Measurements from ENCODE around the gene RANBP17. TPM values are rescaled to one million over a fixed set of nuclear protein-coding genes. Genes with fewer than 3 reads are reported as not detected.

The RANBP17 gene
- total RNA-seq, 4 donors from 2014 or later: 0.38 to 5.1 (median 1.4) TPM

DNA sequence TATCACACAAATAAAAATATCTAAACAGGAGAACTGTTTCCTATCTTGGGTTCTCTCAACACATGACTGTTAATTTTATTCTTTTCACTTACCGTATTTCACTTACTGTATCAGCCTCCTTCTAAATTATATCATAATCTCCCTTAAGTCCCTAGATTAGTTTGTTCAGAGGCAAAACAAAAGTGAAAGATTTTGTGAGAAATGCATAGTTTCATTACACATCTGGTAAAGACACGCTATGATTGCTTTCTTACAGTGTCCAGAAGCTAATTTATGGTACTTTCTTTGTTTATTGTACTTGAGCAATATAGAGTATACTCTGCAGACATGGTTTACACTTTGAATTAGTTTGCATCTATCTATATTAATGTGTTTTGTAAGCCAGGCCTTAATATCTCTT, 287.5 kb downstream of the RANBP17 start:
- intact Hi-C loops (cut with DNase I; ENCODE audit: low total_unique reads): no loop called here
- TF ChIP-seq CTCF (IDR thresholded peaks at IDR 0.05) (no peak), POLR2A (IDR thresholded peaks at IDR 0.05) (no peak)
- WGBS, 2 donors: 86 to 93% methylated on average over 2 of the region's 2 CpGs
- DNase-seq (ENCODE audit: low spot score in 2 of 2): no peak
- H3K4me3 ChIP-seq (ENCODE audit: low read depth, poor library complexity, severe bottlenecking): no peak overlapping the region

GRCh38 chr5:171149772-171150171, 288.0 kb downstream of the RANBP17 start:
- no peak for DNase-seq (ENCODE audit: low spot score in 2 of 2)
- WGBS, 2 donors: 74 to 82% methylated on average over 3 of the region's 3 CpGs

DNA sequence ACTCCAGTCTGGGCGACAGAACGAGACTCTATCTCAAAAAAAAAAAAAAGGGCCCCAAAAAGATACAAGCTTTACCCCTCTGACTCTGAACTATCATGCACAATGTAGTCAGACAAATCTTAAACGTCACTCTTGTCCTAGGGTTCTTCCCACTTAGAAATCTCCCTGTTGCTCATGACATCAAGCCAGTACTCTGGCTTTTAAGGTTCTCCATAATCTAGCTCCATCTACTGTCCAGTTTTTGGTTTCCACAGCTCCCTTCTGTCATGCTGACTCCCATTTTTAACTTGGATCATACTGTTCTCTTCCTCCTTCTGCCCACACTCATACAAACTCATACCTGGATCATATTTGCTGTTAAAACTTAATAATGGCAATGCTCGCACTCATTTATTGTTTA, 290.6 kb downstream of the RANBP17 start:
- TF ChIP-seq POLR2A (IDR thresholded peaks at IDR 0.05) (no peak), CTCF (IDR thresholded peaks at IDR 0.05) (no peak)
- no peak overlapping the region for H3K4me3 ChIP-seq (ENCODE audit: low read depth, poor library complexity, severe bottlenecking)
- WGBS, 2 donors: 80 to 83% methylated on average over 4 of the region's 4 CpGs
- no peak for DNase-seq (ENCODE audit: low spot score in 2 of 2)
- intact Hi-C loops (cut with DNase I; ENCODE audit: low total_unique reads): no loop called here

More at GRCh38 chr5:171149772-171150171, 288.0 kb downstream of the RANBP17 start:
- TF ChIP-seq POLR2A (IDR thresholded peaks at IDR 0.05) (no peak), CTCF (IDR thresholded peaks at IDR 0.05) (no peak)
- intact Hi-C loops (cut with DNase I; ENCODE audit: low total_unique reads): no loop called here
- H3K4me3 ChIP-seq (ENCODE audit: low read depth, poor library complexity, severe bottlenecking): no peak overlapping the region

DNA sequence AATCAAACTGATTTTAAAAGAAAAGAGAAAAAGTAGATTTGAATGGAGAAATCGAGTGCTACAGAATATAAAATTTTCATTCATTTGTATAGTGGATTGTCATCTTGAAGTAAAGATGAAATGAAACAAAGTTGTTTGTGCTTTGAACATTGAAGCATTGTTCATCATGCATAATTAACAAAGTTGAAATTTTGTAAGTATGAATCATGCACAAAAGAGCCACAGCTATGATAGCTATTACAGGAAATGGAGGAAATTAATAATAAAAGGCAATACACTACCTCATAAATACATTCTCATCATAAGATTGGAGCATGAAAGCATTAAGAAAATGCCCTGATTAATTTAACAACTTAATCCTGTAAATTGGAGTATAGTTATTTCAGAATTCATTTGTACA, 293.8 kb downstream of the RANBP17 start:
- no peak for DNase-seq (ENCODE audit: low spot score in 2 of 2)
- TF ChIP-seq POLR2A (IDR thresholded peaks at IDR 0.05): no peak
- no peak for TF ChIP-seq CTCF (IDR thresholded peaks at IDR 0.05)
- 89% methylated on average over 1 of the region's 1 CpG for WGBS, 2 donors
- H3K4me3 ChIP-seq (ENCODE audit: low read depth, poor library complexity, severe bottlenecking): no peak overlapping the region
- intact Hi-C loops (cut with DNase I; ENCODE audit: low total_unique reads): no loop called here

GRCh38 chr5:171157276-171157675, 295.5 kb downstream of the RANBP17 start:
- intact Hi-C loops (cut with DNase I; ENCODE audit: low total_unique reads): no loop called here
- DNase-seq (ENCODE audit: low spot score in 2 of 2): no peak
- no peak for TF ChIP-seq POLR2A (IDR thresholded peaks at IDR 0.05)
- no peak for TF ChIP-seq CTCF (IDR thresholded peaks at IDR 0.05)
- WGBS, 2 donors: 71 to 83% methylated on average over 2 of the region's 2 CpGs
- no peak overlapping the region for H3K4me3 ChIP-seq (ENCODE audit: low read depth, poor library complexity, severe bottlenecking)

GRCh38 chr5:171157775-171158174, 296.0 kb downstream of the RANBP17 start:
- no peak for TF ChIP-seq POLR2A (IDR thresholded peaks at IDR 0.05)
- TF ChIP-seq CTCF (IDR thresholded peaks at IDR 0.05): no peak
- DNase-seq (ENCODE audit: low spot score in 2 of 2): no peak
- intact Hi-C loops (cut with DNase I; ENCODE audit: low total_unique reads): no loop called here
- no peak overlapping the region for H3K4me3 ChIP-seq (ENCODE audit: low read depth, poor library complexity, severe bottlenecking)
- 67 to 89% methylated on average over 1 of the region's 1 CpG for WGBS, 2 donors

Measured in lower leg skin (tissue), 4 donors.